ENCODE data around the gene ARAF. TPM values are rescaled to one million over a fixed set of nuclear protein-coding genes. Genes with fewer than 3 reads are reported as not detected.

Gene ARAF
- total and polyA plus RNA-seq, 2 of the 4 experiments (the other 2 are of a cell fraction) = 9.1 to 52.2 TPM

DNA sequence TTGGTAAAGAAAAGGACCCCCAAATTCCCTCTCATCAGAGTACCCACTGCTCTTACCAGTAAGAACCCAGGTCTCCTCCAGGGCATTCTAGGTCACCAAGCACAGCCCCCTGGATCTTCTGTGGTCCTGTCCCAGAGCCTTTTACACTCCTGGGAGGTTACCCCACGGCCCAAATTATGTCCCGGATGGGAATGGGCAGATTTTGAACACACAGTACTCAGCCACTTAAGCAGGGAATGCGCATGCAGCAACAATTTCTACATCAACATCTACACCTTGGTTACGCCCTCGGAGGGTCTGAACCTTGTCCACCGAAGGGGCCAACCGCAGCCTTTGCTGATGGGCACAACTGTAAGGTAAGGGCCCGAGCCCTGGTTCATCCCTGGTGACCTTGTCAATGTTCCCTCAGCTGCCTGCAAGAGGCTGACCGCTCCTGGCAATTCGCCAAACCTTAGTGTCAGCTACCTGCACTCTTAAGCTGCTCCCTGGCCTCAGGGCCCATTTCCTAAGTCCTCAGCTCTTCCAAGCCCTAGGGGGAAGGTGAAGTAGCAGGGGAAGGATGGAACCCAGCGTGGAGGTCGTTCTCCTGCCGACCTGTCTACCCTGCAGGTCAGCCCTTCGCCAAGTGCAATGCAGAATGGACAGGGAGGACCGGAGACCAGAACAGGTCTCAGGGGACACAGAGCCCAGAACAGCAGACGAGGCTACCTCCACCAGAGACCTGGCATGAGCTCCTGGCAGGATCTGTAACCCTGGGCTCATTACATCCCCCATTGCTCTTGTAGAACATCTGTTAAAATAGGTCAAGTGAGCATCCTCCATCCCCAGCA lies 27.1 kb downstream of the ARAF start:
- dilution Hi-C loops (cut with HindIII; ENCODE audit: low sequenced_read_pairs, unreplicated experiment) = no loop called here
- no peak for TF ChIP-seq MAZ (IDR thresholded peaks at IDR 0.05; ENCODE audit: borderline replicate concordance, low read depth, low read length)
- no peak for TF ChIP-seq BHLHE40 (IDR thresholded peaks at IDR 0.05; ENCODE audit: low read depth, low read length)
- no peak for TF ChIP-seq RAD21 (IDR thresholded peaks at IDR 0.05; ENCODE audit: low read length)
- TF ChIP-seq ELK1 (IDR thresholded peaks at IDR 0.05; ENCODE audit: borderline replicate concordance, low read depth, low read length) = no peak
- TF ChIP-seq POLR2A (IDR thresholded peaks at IDR 0.05; ENCODE audit: low read depth, low read length) = no peak
- no peak for TF ChIP-seq USF2 (IDR thresholded peaks at IDR 0.05; ENCODE audit: low read depth, low read length)
- no peak for TF ChIP-seq FOS (IDR thresholded peaks at IDR 0.05; ENCODE audit: low read depth, low read length)
- TF ChIP-seq MXI1 (IDR thresholded peaks at IDR 0.05; ENCODE audit: borderline replicate concordance, low read depth, low read length) = no peak
- TF ChIP-seq RFX5 (IDR thresholded peaks at IDR 0.05; ENCODE audit: low read depth, low read length) = no peak
- TF ChIP-seq CEBPB (IDR thresholded peaks at IDR 0.05; ENCODE audit: low read depth, low read length) = no peak
- TF ChIP-seq CHD1 (IDR thresholded peaks at IDR 0.05; ENCODE audit: low read depth, low read length) = no peak
- TF ChIP-seq CTCF (conservative IDR thresholded peaks at IDR 0.05; ENCODE audit: low read depth, low read length) = no peak
- no peak for TF ChIP-seq NFE2L2 (IDR thresholded peaks at IDR 0.05; ENCODE audit: low read depth, low read length)
- TF ChIP-seq SMC3 (IDR thresholded peaks at IDR 0.05; ENCODE audit: low read depth, low read length) = no peak
- no peak for TF ChIP-seq MAFK (IDR thresholded peaks at IDR 0.05; ENCODE audit: low read depth, low read length)

More for the DNA sequence above, 27.1 kb downstream of the ARAF start:
- H3K18ac ChIP-seq (ENCODE audit: low read depth, low read length) = no peak overlapping the region
- no peak overlapping the region for H2BK15ac ChIP-seq (ENCODE audit: low read depth, low read length)
- no peak overlapping the region for H3K4ac ChIP-seq (ENCODE audit: low read depth, low read length)
- no peak overlapping the region for H3K14ac ChIP-seq (replicated peaks; ENCODE audit: low read depth, low read length)
- H3K27ac ChIP-seq (ENCODE audit: insufficient read depth, low read length) = no peak overlapping the region
- H4K5ac ChIP-seq (ENCODE audit: low read depth, low read length) = no peak overlapping the region
- peaks cover 30% of the 10 kb centered on the region for H4K20me1 ChIP-seq (ENCODE audit: insufficient read depth, low read length)
- no peak overlapping the region for H3K56ac ChIP-seq (ENCODE audit: extremely low read depth, insufficient read depth, low read length)
- no peaks in the 10 kb centered on the region for H3K9me3 ChIP-seq (ENCODE audit: control insufficient read depth, insufficient read depth, low read length)
- no peak overlapping the region for H3K23ac ChIP-seq (ENCODE audit: low read depth, low read length)
- no TSS peak for BruUV-seq (replicated peaks)
- no peak overlapping the region for H3K9ac ChIP-seq (ENCODE audit: low read depth, low read length)
- H2BK120ac ChIP-seq (ENCODE audit: low read depth, low read length) = no peak overlapping the region
- peaks cover 0 to 26% of the 10 kb centered on the region in 2 experiments; a peak in 2 of 4 replicates for H3K79me1 ChIP-seq (ENCODE audit: low read depth in 1 of 2, low read length in 2 of 2)
- in situ Hi-C loops (cut with MboI; ENCODE audit: low sequenced_read_pairs) = no loop called here
- no peak overlapping the region for H2BK20ac ChIP-seq (ENCODE audit: low read depth, low read length)
- peak overlapping the region; percentile 50 for H2AFZ ChIP-seq (replicated peaks; ENCODE audit: low read length, poor library complexity)
- H3K4me1 ChIP-seq (ENCODE audit: control insufficient read depth, insufficient read depth, low read length) = peaks cover 5% of the 10 kb centered on the region; the same call in 1 of the 2 replicates
- ChIA-PET POLR2A (ENCODE audit: unreplicated experiment) (interaction anchor here (0.6 kb wide), 1 partner anchor 1508 kb away, joined by 5 read pairs; no protein-coding TSS in a partner anchor), CTCF (no interaction called here)
- no peak overlapping the region for H3K4me3 ChIP-seq (ENCODE audit: insufficient read depth, low read depth, low read length)
- H3K4me2 ChIP-seq (ENCODE audit: low read depth, low read length) = no peak overlapping the region
- H3K36me3 ChIP-seq (ENCODE audit: control insufficient read depth, insufficient read depth, low read length) = peaks cover 23% of the 10 kb centered on the region
- WGBS, 2 experiments (ENCODE audit: extremely low coverage in 2 of 2, insufficient read length in 1 of 2) = 74% methylated on average over 12 of the region's 16 CpGs; no CpG with 5 or more reads in 1 of the 2 experiments
- H2AK9ac ChIP-seq (replicated peaks; ENCODE audit: low read depth, low read length, poor library complexity) = no peak overlapping the region
- ATAC-seq (ENCODE audit: low read depth) = no peak
- H4K91ac ChIP-seq (ENCODE audit: insufficient read depth, low read depth, low read length) = no peak overlapping the region
- no peak overlapping the region for H2BK5ac ChIP-seq (ENCODE audit: low read depth, low read length, poor library complexity, severe bottlenecking)
- no peaks in the 10 kb centered on the region for H3K27me3 ChIP-seq (ENCODE audit: control insufficient read depth, insufficient read depth, low read length)
- no peaks in the 10 kb centered on the region for H3K9me1 ChIP-seq (ENCODE audit: insufficient read depth, low read length)
- no peak for DNase-seq
- intact Hi-C loops (cut with micrococcal nuclease) = loop anchor here (5.0 kb wide), 1 partner anchor 54 kb away; no protein-coding TSS in a partner anchor
- H2AK5ac ChIP-seq (ENCODE audit: low read depth, low read length) = no peak overlapping the region
- H4K8ac ChIP-seq (ENCODE audit: low read depth in 2 of 2, low read length in 2 of 2) = no peak overlapping the region
